Measurements from ENCODE around the gene IL18RAP. TPM values are rescaled to one million over a fixed set of nuclear protein-coding genes. Genes with fewer than 3 reads are reported as not detected.

Gene IL18RAP
- total and polyA plus RNA-seq, 2 donors (not counting 1 experiment from before 2014, with no cell fraction given) = 0.22 to 1.4 TPM

DNA sequence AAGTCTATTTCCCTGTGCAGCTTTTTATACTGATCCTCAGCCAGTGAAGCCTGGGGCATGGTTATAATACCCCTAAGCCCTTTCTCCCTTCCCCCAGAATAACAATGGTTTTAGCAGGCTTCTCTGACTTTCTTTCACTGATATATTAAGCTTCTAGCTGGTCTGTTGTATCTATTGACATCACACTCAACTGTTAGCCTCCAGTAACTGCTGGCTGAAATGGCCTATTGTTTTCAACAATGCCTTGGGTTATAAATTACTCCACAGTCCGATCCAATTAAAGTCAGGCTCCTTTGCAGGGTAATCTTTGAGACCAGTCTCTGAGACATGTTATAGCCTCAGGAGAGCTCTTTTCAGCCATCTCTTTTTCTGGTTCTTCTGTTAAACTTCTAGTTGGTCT lies 47.2 kb downstream of the IL18RAP start:
- Histone ChIP-seq H3K27me3 (replicated peaks in 1 of 4; ENCODE audit: control extremely low read depth in 1 of 4, control insufficient read depth in 3 of 4, insufficient read depth in 4 of 4, low read length in 3 of 4) (peaks cover 0 to 17% (median 1%) of the 10 kb centered on the region in 4 experiments), H3K79me2 (ENCODE audit: control insufficient read depth, insufficient read depth, low read length) (no peaks in the 10 kb centered on the region), H3K36me3 (replicated peaks in 1 of 2; ENCODE audit: control extremely low read depth in 1 of 2, control insufficient read depth in 1 of 2, extremely low read depth in 1 of 2, insufficient read depth in 2 of 2, low read length in 1 of 2) (no peaks in the 10 kb centered on the region), H3K4me3 (ENCODE audit: control extremely low read depth in 1 of 5, extremely low read depth in 1 of 5, insufficient read depth in 1 of 5, low read depth in 2 of 5, low read length in 4 of 5) (no peak overlapping the region), H3K9ac (ENCODE audit: low read length) (no peak overlapping the region), H3K4me1 (ENCODE audit: control insufficient read depth in 2 of 2, insufficient read depth in 2 of 2, low read length in 2 of 2) (no peaks in the 10 kb centered on the region), H3K9me3 (ENCODE audit: control extremely low read depth in 1 of 3, control insufficient read depth in 2 of 3, insufficient read depth in 1 of 3, low read length in 2 of 3) (peaks cover 0 to 5% (median 0%) of the 10 kb centered on the region in 3 donors), H2AFZ (ENCODE audit: insufficient read depth, low read depth, low read length, poor library complexity, severe bottlenecking) (no peak overlapping the region), H4K20me1 (ENCODE audit: control insufficient read depth, insufficient read depth, low read length, poor library complexity, severe bottlenecking) (no peaks in the 10 kb centered on the region), H3K4me2 (replicated peaks; ENCODE audit: low read depth, low read length, poor library complexity, severe bottlenecking) (no peak overlapping the region), H3K27ac (ENCODE audit: low read length in 2 of 2) (no peak overlapping the region)
- no peak for ATAC-seq (ENCODE audit: low read depth)
- intact Hi-C loops (cut with micrococcal nuclease) = loop anchor here (5.0 kb wide), 1 partner anchor 337 kb away; no protein-coding TSS in a partner anchor
- Mint-ChIP-seq H3K27ac (no peak overlapping the region), H3K4me1 (no peaks in the 10 kb centered on the region), H3K9me3 (ENCODE audit: insufficient read depth) (peaks cover 3% of the 10 kb centered on the region), H3K27me3 (peaks cover 22% of the 10 kb centered on the region), H3K4me3 (no peak overlapping the region)
- WGBS (ENCODE audit: insufficient coverage) = 75% methylated on average over 1 of the region's 1 CpG
- DNase-seq = no peak
- TF ChIP-seq, protein P1, sequence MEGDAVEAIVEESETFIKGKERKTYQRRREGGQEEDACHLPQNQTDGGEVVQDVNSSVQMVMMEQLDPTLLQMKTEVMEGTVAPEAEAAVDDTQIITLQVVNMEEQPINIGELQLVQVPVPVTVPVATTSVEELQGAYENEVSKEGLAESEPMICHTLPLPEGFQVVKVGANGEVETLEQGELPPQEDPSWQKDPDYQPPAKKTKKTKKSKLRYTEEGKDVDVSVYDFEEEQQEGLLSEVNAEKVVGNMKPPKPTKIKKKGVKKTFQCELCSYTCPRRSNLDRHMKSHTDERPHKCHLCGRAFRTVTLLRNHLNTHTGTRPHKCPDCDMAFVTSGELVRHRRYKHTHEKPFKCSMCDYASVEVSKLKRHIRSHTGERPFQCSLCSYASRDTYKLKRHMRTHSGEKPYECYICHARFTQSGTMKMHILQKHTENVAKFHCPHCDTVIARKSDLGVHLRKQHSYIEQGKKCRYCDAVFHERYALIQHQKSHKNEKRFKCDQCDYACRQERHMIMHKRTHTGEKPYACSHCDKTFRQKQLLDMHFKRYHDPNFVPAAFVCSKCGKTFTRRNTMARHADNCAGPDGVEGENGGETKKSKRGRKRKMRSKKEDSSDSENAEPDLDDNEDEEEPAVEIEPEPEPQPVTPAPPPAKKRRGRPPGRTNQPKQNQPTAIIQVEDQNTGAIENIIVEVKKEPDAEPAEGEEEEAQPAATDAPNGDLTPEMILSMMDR (IDR thresholded peaks at IDR 0.05) = no peak
- TF ChIP-seq EZH2 (IDR thresholded peaks at IDR 0.05; ENCODE audit: borderline replicate concordance, insufficient read depth, low read depth, low read length, poor library complexity, severe bottlenecking) = no peak
- POLR2A ChIA-PET = no interaction called here
- CTCF ChIA-PET = interaction anchor here (5.2 kb wide), 1 partner anchor 146 kb away, joined by 43 read pairs; no protein-coding TSS in a partner anchor

DNA sequence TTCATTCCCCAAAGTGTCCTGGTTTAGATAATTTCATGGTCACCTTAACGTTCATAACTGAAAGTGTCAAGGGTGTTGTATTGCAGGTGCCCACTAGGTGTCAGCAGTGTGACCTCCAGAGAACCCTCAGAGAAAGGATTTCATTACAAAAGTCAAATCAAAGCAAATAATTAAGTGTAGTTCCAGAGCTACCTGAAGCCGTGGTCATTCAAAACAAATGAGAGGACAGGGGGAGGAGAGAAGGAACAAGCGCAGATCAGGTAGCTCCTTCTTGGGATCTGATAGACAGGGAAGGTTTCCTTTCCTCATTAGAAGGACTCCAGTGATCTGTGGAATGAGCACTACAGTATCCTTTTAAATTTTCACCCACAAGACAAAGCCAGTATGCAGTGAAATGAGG lies 50.1 kb downstream of the IL18RAP start, which contains the start of gene SLC9A4:
TSS of gene SLC9A4 (plus strand) at position 207 of the 400 bp plus-strand sequence. CDS start 534 bp downstream, outside the sequence.
- Histone ChIP-seq H3K27me3 (replicated peaks in 1 of 4; ENCODE audit: control extremely low read depth in 1 of 4, control insufficient read depth in 3 of 4, insufficient read depth in 4 of 4, low read length in 3 of 4) (peaks cover 0 to 17% (median 2%) of the 10 kb centered on the region in 4 experiments), H3K4me2 (replicated peaks; ENCODE audit: low read depth, low read length, poor library complexity, severe bottlenecking) (no peak within 1 kb of the TSS), H4K20me1 (ENCODE audit: control insufficient read depth, insufficient read depth, low read length, poor library complexity, severe bottlenecking) (no peaks in the 10 kb centered on the region), H3K4me1 (ENCODE audit: control insufficient read depth in 2 of 2, insufficient read depth in 2 of 2, low read length in 2 of 2) (no peaks in the 10 kb centered on the region), H3K9me3 (ENCODE audit: control extremely low read depth in 1 of 3, control insufficient read depth in 2 of 3, insufficient read depth in 1 of 3, low read length in 2 of 3) (peaks cover 0 to 5% (median 0%) of the 10 kb centered on the region in 3 donors), H3K27ac (ENCODE audit: low read length in 2 of 2) (no peak within 1 kb of the TSS), H3K4me3 (ENCODE audit: control extremely low read depth in 1 of 5, extremely low read depth in 1 of 5, insufficient read depth in 1 of 5, low read depth in 2 of 5, low read length in 4 of 5) (no peak within 1 kb of the TSS), H3K36me3 (replicated peaks in 1 of 2; ENCODE audit: control extremely low read depth in 1 of 2, control insufficient read depth in 1 of 2, extremely low read depth in 1 of 2, insufficient read depth in 2 of 2, low read length in 1 of 2) (no peaks in the 10 kb centered on the region), H3K9ac (ENCODE audit: low read length) (no peak within 1 kb of the TSS), H2AFZ (ENCODE audit: insufficient read depth, low read depth, low read length, poor library complexity, severe bottlenecking) (no peak within 1 kb of the TSS), H3K79me2 (ENCODE audit: control insufficient read depth, insufficient read depth, low read length) (no peaks in the 10 kb centered on the region)
- no peak within 1 kb of the TSS for H3K27ac Mint-ChIP-seq
- TF ChIP-seq, protein P1 (IDR thresholded peaks at IDR 0.05) = peak; percentile 97
- no peak for TF ChIP-seq EZH2 (IDR thresholded peaks at IDR 0.05; ENCODE audit: borderline replicate concordance, insufficient read depth, low read depth, low read length, poor library complexity, severe bottlenecking)
- no peaks in the 10 kb centered on the region for H3K4me1 Mint-ChIP-seq
- peaks cover 30% of the 10 kb centered on the region for H3K27me3 Mint-ChIP-seq
- WGBS (ENCODE audit: insufficient coverage) = 20% methylated on average over 2 of the region's 3 CpGs
- DNase-seq (peak; percentile 55), ATAC-seq (ENCODE audit: low read depth) (peak; percentile 51)
- H3K4me3 Mint-ChIP-seq = no peak within 1 kb of the TSS
- CTCF ChIA-PET = interaction anchor here (0.6 to 5.2 kb wide), 14 partner anchors 11 to 233 kb away, joined by 3 to 43 read pairs (median 5); no protein-coding TSS in a partner anchor
- POLR2A ChIA-PET = interaction anchor here (0.8 kb wide), 1 partner anchor 474 kb away, joined by 5 read pairs; no protein-coding TSS in a partner anchor
- intact Hi-C loops (cut with micrococcal nuclease) = loop anchor here (1.0 to 5.0 kb wide), 3 partner anchors 143 to 334 kb away; no protein-coding TSS in a partner anchor
- peaks cover 3% of the 10 kb centered on the region for H3K9me3 Mint-ChIP-seq (ENCODE audit: insufficient read depth)

All from B cell (primary cell).